Ramos (cell line): Measurements from ENCODE around the gene DNAH14.

Experiments used
- in situ Hi-C: fragments of 300-500 bp; cut with MboI; formaldehyde crosslinking; loops from one replicate; pipeline ENCODE4 v1.14.3; 2022; ENCODE audit warnings: low sequenced_read_pairs; ENCODE audit not compliant: unreplicated experiment

The DNAH14 gene

DNA sequence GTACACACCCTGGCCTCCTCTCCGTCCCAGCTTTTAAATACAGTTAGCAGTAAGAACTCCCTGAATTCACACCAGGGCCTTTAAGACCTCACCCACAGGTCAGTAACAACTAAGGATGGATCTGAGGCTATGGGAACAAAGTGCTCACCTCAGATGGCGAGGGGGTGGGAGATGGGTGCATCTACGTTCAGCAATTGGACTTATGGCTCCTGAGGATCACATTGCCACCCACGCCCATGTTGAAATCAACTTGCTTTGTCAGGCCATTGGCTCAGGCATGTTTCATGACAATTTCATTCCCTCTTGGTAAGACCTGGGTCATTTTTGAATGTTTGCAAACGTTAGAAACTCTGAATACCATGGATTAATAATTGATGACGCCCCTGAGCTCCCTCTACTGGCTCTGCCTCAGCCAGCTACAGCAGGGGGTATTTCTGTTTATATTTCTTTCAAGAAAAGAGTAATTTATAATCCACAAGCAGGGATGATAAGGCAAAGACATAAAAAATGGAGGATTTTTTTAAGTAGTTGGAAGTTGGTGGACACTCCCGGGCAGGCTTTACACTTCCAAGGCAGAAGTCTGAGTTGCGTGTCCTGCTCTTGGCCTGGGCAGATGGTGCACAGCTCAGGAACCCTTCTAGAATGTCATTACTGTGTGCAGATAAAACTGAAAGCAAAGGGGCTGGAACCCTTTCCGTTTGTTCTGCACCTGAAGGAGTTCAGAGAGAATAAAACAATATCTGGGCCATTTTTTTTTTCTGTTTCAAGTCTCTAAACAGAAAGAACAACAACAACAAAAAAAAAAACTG lies 512.0 kb downstream of the DNAH14 start:
- in situ Hi-C loops: no loop called here

DNA sequence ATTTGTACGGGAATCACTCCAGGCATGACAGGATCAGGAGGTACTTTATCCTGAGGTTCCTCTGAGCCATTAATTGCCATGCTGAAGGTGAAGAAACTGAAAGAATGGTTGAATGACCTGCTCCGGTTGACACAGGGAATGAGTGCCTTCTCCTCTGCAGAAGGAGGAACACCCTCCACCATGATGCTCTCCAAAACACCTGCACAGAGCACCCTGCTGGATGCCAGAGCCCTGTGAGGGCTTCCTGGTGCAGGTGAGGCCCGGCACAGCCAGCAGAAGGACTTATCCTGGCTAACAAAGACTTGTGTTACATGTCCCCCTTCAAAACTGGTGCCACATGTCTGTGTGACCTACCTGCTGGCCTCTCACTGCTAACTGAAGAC lies 512.6 kb downstream of the DNAH14 start:
- in situ Hi-C loops: no loop called here

DNA sequence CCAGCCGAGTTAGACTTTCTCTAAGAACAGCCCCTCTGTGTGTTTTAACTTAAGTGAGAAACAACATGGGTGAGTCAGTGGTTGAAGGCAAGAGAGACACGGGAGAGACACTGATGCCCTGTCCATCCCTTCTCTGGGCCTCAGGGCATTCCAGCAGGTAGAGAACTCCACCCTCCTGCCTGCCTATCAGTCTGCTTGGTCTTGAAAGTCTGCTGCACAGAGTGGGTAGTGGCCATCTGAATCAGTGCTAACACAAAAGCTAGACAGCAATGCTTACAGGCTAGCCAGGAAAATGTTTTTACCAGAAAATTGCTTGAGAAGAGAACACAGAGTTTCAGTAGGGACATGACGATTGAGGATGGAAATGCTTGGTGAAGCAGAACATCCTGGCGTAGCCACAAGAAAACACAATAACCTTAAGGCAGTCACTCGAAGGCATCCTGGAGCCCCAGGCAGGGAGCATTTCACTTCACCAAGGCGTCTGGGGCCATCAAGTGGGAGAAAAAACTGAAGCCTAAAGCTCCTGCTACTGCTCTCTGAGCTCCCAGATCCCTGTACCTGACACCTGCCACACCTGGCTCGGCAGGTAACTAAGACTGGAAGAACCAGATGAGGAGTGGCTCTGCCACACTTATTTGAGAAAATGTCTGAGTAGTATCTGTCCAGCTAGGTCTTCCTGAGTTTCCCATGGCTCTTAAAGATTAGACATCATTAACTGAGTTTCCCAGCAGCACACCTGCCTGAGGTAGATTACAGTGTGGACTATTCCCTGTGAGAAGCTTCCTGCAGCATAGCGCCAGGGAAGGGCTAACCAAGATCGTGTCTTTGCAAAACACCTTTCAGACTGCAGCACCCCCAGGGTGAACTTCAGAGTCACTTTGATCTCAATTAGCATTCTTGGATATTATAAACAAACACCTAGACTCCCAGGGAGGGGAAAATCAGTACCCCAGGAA lies 516.4 kb downstream of the DNAH14 start:
- in situ Hi-C loops: no loop called here

DNA sequence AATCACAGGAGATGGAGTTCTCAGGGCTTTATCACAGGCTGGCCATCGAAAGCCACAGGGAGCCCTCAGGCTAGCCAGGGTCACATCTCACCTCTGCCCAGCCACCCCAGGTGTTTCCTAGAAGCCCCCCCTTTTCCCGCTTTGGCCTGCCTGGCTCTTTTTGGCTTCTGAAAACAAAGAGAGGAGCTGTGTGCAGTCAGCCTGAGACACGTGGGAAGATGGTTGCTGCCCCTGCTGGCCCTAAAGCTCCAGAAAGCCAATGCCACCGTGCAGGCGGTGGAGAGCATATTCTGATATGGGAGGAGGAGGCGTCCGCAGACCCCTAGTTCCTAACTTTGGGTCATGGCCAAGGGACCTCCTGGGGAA lies 517.1 kb downstream of the DNAH14 start:
- in situ Hi-C loops: no loop called here

DNA sequence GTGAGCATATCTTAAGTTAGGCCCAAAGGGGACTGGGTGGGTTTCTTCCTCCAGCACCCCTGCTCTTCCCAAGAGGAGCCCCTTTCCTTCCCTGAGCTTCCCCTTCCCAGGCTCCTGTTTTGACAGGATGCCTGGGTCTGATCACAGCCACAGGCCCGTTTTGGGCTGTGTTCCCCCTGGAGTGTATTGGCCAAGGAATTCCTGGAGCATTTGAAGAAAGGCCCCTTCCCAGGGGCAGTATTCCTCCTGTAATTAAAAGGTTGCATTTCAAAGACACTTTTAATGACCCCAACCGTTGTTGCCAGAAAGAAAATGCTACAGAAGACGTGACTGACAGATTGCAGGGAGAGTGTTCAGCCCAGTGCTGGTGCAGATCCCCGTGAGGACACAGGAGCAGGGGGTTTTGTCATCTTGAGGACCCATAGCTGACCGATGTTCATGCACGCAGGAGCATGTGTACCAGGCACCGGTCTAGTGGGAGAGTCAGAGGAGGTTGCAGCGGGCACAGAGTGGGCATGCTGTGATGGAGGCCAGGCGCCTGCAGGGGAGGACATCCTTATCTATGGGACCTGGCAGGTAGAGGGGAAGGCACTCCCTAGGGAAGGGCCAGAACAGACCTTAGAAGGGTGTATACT lies 517.6 kb downstream of the DNAH14 start:
- in situ Hi-C loops: no loop called here

DNA sequence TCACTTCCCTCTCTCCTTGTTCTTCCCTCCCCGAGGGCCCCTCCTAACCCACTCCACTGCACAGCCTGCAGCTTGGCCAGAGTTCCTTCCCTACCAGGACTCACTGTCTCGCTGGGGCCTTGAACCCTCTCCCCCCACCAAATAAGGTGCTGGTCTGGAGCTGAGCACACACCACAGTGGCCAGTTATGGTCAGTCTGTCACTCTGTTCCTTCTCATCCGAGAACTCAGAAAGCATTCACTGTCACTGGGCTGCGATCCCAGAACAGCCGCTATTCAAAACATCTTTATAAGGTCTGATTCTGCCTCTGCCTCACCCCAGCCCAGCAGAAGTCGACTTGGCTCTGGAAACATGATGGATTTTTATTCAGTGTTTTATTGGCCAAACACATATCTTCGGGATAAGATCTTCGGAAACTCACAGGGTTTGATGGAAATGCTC lies 518.2 kb downstream of the DNAH14 start:
- in situ Hi-C loops: no loop called here

DNA sequence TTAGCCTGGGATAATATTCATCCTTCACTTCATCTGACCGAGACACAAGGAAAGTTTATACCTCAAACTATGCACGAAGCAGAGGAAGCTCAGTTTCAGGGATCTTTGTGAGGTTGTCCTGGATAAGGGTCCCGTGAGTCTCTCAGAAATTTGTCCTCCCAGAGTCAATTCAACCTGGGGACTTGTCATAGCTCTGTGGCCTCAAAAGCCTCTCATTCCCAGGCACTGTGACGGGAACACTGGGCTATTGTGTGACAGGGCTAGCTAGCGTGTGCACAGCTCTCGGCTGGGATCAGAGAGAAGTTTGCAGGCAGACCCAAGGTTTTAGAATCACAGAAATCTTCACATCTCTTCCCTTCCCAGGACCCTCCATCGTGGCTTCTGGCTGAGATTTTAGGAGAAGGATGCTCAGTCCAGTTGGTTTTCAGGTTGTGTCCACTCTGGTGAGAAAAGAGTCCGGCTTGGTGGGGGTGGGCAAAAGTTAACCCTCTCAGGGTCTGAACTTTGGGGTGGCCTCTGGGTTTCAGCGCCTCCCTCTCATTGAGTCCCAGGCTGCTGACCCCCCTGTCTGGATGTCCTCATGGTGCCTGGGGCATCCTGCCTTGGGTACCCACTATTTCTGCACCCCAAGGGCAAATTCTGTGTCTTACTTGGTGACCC lies 518.8 kb downstream of the DNAH14 start:
- in situ Hi-C loops: no loop called here
